HEK293 (cell line): ENCODE results near the gene NMNAT1.
A peak's percentile ranks its signal among the peaks of the same experiment; 100 is the strongest.
"Not testable (repeated sequence)": the region's sequence is repeated elsewhere in the genome, so short reads cannot be mapped to it uniquely, and the experiment has no call there.

Experiments used
- CTCF ChIA-PET: fragments of 350-600 bp; formaldehyde crosslinking; extraction: SDS; loops from one replicate; lab custom pipeline; 2021; ENCODE audit warnings: antibody characterized with exemption; lab: Yijun Ruan, JAX
- POLR2A ChIA-PET: fragments of 300-600 bp; formaldehyde crosslinking; extraction: SDS; loops from one replicate; lab custom pipeline; 2020; ENCODE audit warnings: antibody characterized with exemption, inconsistent platforms; lab: Yijun Ruan, JAX
- H3K27ac ChIP-seq: fragments of 200-500 bp; sonication (Bioruptor generic); 2 replicates; pipeline ENCODE4 v1.5.1; 2014; ENCODE audit warnings: low read depth, low read length, control low read depth, inconsistent platforms; ENCODE audit errors: extremely low read depth
- H3K36me3 ChIP-seq, 2 experiments: fragments of 200-500 bp in 1 of 2; sonication (Bioruptor generic) in 1 of 2; 1 replicate in 1 of 2; 2 replicates in 1 of 2; pipeline ENCODE4 v1.5.1; 2014 to 2017; ENCODE audit warnings: inconsistent platforms in 2 of 2, low read length in 2 of 2; ENCODE audit not compliant: control insufficient read depth in 2 of 2, insufficient read depth in 1 of 2
- H3K4me1 ChIP-seq: fragments of 200-500 bp; sonication (Bioruptor generic); 2 replicates; pipeline ENCODE4 v1.5.1; 2014; ENCODE audit warnings: mild to moderate bottlenecking, low read length, inconsistent platforms; ENCODE audit not compliant: control insufficient read depth, insufficient read depth
- H3K4me3 ChIP-seq: 2 replicates; pipeline ENCODE4 v1.5.1; 2011; ENCODE audit warnings: low read depth, mild to moderate bottlenecking, control low read depth, low read length, moderate library complexity
- H3K9me3 ChIP-seq: fragments of 200-500 bp; sonication (Bioruptor generic); 2 replicates; pipeline ENCODE4 v1.5.1; 2014; ENCODE audit warnings: low read depth, low read length, inconsistent platforms; ENCODE audit not compliant: control insufficient read depth, insufficient read depth
- HOXC10 ChIP-seq: sonication (generic); formaldehyde crosslinking; IDR thresholded peaks from 2 replicates; pipeline ENCODE4 v1.8.1; 2023; ENCODE audit warnings: mild to moderate bottlenecking, missing genetic modification reagents
- PRDM1 ChIP-seq: fragments of 450-650 bp; formaldehyde crosslinking; IDR thresholded peaks from 2 replicates; pipeline ENCODE4; 2016; ENCODE audit warnings: missing biosample characterization, missing genetic modification characterization
- REPIN1 ChIP-seq: fragments of 450-650 bp; formaldehyde crosslinking; IDR thresholded peaks from 2 replicates; pipeline ENCODE4 v1.5.1; 2017; ENCODE audit warnings: missing biosample characterization, missing genetic modification characterization, low read depth
- SCRT1 ChIP-seq: fragments of 450-650 bp; formaldehyde crosslinking; IDR thresholded peaks from 2 replicates; pipeline ENCODE4 v1.5.1; 2016; ENCODE audit warnings: missing biosample characterization, missing genetic modification characterization, borderline replicate concordance
- SP7 ChIP-seq: fragments of 450-650 bp; formaldehyde crosslinking; IDR thresholded peaks from 2 replicates; pipeline ENCODE4 v1.5.1; 2016; ENCODE audit warnings: missing biosample characterization, missing genetic modification characterization
- YY1 ChIP-seq: fragments of 450-650 bp; formaldehyde crosslinking; IDR thresholded peaks from 2 replicates; pipeline ENCODE4 v1.5.1; 2018; ENCODE audit warnings: missing biosample characterization, missing genetic modification characterization
- ZBTB17 ChIP-seq: fragments of 450-650 bp; formaldehyde crosslinking; IDR thresholded peaks from 2 replicates; pipeline ENCODE4 v1.5.1; 2016; ENCODE audit warnings: missing biosample characterization, missing genetic modification characterization
- ZBTB20 ChIP-seq: fragments of 450-650 bp; formaldehyde crosslinking; IDR thresholded peaks from 2 replicates; pipeline ENCODE4 v1.5.1; 2016; ENCODE audit warnings: missing biosample characterization, missing genetic modification characterization
- ZBTB8A ChIP-seq: fragments of 450-650 bp; formaldehyde crosslinking; IDR thresholded peaks from 2 replicates; pipeline ENCODE4 v1.5.1; 2016; ENCODE audit warnings: missing biosample characterization, missing genetic modification characterization
- ZFHX2 ChIP-seq: fragments of 450-650 bp; formaldehyde crosslinking; conservative IDR thresholded peaks from 2 replicates; pipeline ENCODE4 v1.5.1; 2016; ENCODE audit warnings: missing biosample characterization, missing genetic modification characterization
- ZNF10 ChIP-seq: fragments of 450-650 bp; formaldehyde crosslinking; IDR thresholded peaks from 2 replicates; pipeline ENCODE4 v1.5.1; 2017; ENCODE audit warnings: missing biosample characterization, missing genetic modification characterization
- ZNF121 ChIP-seq: fragments of 450-650 bp; formaldehyde crosslinking; IDR thresholded peaks from 2 replicates; pipeline ENCODE4 v1.5.1; 2016; ENCODE audit warnings: missing biosample characterization, missing genetic modification characterization
- ZNF140 ChIP-seq: fragments of 450-650 bp; formaldehyde crosslinking; IDR thresholded peaks from 2 replicates; pipeline ENCODE4 v1.5.1; 2016; ENCODE audit warnings: missing biosample characterization, missing genetic modification characterization
- ZNF341 ChIP-seq: fragments of 450-650 bp; formaldehyde crosslinking; IDR thresholded peaks from 2 replicates; pipeline ENCODE4; 2016; ENCODE audit warnings: low read depth, missing biosample characterization, missing genetic modification characterization
- ZNF610 ChIP-seq: fragments of 450-650 bp; formaldehyde crosslinking; IDR thresholded peaks from 2 replicates; pipeline ENCODE4 v1.5.1; 2016; ENCODE audit warnings: missing biosample characterization, missing genetic modification characterization, borderline replicate concordance
- ZNF664 ChIP-seq: fragments of 450-650 bp; formaldehyde crosslinking; IDR thresholded peaks from 2 replicates; pipeline ENCODE4 v1.5.1; 2016; ENCODE audit warnings: missing biosample characterization, missing genetic modification characterization
- ZNF707 ChIP-seq: fragments of 450-650 bp; formaldehyde crosslinking; IDR thresholded peaks from 2 replicates; pipeline ENCODE4 v1.5.1; 2016; ENCODE audit warnings: missing biosample characterization, missing genetic modification characterization
- ZNF791 ChIP-seq: fragments of 450-650 bp; formaldehyde crosslinking; IDR thresholded peaks from 2 replicates; pipeline ENCODE4 v1.5.1; 2016; ENCODE audit warnings: missing biosample characterization, missing genetic modification characterization
- TF ChIP-seq, protein P1 (sequence below): fragments of 450-650 bp; formaldehyde crosslinking; IDR thresholded peaks from 2 replicates; pipeline ENCODE4 v1.5.0; 2017; ENCODE audit warnings: missing biosample characterization, missing genetic modification characterization, borderline replicate concordance
- TF ChIP-seq, protein P2 (sequence below): fragments of 450-650 bp; formaldehyde crosslinking; IDR thresholded peaks from 2 replicates; pipeline ENCODE4 v1.5.1; 2016; ENCODE audit warnings: missing biosample characterization, missing genetic modification characterization
- TF ChIP-seq, protein P3 (sequence below): fragments of 450-650 bp; formaldehyde crosslinking; IDR thresholded peaks from 2 replicates; pipeline ENCODE4 v1.5.1; 2016; ENCODE audit warnings: missing biosample characterization, missing genetic modification characterization

NMNAT1 gene

DNA sequence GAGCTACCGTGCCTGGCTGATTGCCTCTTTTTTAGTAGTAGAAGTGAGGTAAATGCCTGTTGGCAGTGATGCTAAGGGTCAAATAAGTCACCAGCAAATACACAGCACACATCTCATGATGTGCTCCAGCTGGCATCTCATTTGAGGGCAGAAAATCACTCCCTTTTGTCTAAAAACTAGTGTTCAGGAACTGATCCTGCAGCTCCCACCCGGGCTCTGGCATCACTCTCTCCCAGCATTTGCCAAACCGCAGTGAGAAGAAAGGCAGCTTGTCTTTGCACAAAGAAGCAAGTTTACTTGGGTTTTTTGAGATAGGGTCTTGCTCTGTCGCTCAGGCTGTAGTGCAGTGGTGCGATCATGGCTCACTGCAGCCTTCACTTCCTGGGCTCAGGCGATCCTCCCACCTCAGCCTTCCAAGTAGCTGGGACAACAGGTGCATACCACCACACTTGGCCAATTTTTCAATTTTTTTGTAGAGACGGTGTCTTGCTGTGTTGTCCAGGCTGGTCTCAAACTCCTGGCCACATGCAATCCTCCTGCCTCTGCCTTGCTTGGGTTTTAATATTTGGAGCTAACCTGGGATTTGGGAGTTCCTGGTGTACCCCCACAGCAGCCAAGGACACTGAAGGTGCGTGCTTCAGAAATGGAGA is 57.9 kb downstream of the NMNAT1 start:
- TF ChIP-seq ZNF707 (tag by site-specific recombination) (no peak), ZNF341 (tag by site-specific recombination) (no peak), ZNF664 (tag by site-specific recombination) (no peak), ZFHX2 (tag by site-specific recombination) (no peak), ZNF121 (peak; percentile 70; the same call in 1 of the 2 replicates)
- CTCF ChIA-PET: interaction anchor here (0.6 to 0.7 kb wide), 2 partner anchors 74 to 426 kb away, joined by 3 to 4 read pairs; no protein-coding TSS in a partner anchor
- POLR2A ChIA-PET: no interaction called here
- H3K27ac ChIP-seq: no peak overlapping the region
- no peak overlapping the region for H3K4me3 ChIP-seq
- H3K9me3 ChIP-seq: no peaks in the 10 kb centered on the region
- H3K4me1 ChIP-seq: no peaks in the 10 kb centered on the region
- no peaks in the 10 kb centered on the region for H3K36me3 ChIP-seq

DNA sequence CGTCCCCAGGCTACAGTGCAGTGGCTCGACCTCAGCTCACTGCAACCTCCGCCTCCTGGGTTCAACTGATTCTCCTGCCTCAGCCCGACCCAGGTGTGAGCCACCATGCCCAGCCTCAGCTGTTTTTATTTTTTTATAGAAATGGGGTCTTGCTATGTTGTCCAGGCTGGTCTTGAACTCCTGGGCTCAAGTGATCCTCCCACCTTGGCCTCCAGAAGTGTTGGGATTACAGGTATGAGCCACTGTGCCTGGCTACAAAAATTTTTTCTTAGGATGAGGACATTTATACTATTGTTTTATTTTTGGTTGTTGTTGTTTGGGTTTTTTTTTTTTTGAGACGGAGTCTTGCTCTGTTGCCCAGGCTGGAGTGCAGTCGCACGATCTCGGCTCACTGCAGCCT is 62.0 kb downstream of the NMNAT1 start:
- H3K27ac ChIP-seq, H3K9me3 ChIP-seq, H3K4me3 ChIP-seq, CTCF ChIA-PET, POLR2A ChIA-PET, H3K4me1 ChIP-seq, H3K36me3 ChIP-seq: not testable (repeated sequence)
- peak; percentile 72 for TF ChIP-seq ZNF121

DNA sequence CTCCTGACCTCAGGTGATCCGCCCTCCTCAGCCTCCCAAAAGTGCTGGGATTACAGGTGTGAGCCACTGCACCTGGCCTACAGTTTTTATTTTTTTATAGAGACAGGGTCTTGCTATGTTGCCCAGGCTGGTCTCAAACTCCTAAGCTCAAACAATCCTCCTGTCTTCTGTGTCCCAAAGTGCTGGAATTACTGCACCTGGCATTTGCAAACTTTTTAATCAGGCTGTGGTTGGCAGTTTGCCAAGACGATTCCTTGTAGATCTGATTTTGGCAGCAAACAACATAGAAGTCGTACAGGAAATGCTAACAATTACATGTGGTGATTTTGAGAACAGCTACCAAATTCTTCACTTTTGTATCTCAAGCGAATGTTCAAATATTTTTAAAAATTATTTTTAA is 63.9 kb downstream of the NMNAT1 start:
- Histone ChIP-seq H3K4me3 (no peak overlapping the region), H3K4me1 (no peaks in the 10 kb centered on the region), H3K27ac (no peak overlapping the region), H3K9me3 (no peaks in the 10 kb centered on the region), H3K36me3 (no peaks in the 10 kb centered on the region; a peak in 1 of 3 replicates)
- ChIA-PET CTCF (interaction anchor here (1.4 kb wide), 1 partner anchor 57 kb away, joined by 4 read pairs; no protein-coding TSS in a partner anchor), POLR2A (no interaction called here)
- TF ChIP-seq ZBTB17 (tag by site-specific recombination) (no peak), ZNF10 (0 out of 2 replicates have a peak, but pooled peaks have one; percentile 39), ZNF121 (peak; percentile 85)

DNA sequence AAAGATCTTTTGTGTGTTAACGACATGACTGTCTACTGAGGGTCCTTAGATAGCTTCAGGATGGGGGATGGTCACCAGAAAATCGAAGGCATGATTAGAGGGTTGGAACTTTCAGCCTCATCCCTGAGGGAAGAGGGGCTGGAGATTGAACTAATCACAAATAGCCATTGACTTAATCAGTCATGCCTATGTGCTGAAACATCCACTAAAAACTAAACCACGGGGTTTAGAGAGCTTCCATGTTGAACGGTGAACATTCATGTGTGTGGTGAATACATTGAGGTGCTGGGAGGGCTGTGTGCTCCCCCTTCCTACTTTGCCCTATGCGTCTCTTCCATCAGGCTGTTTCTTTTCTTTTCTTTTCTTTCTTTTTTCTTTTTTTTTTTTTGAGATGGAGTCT is 70.7 kb downstream of the NMNAT1 start:
- CTCF ChIA-PET: no interaction called here
- POLR2A ChIA-PET: interaction anchor here (0.6 kb wide), 1 partner anchor 21 kb away, joined by 3 read pairs; no protein-coding TSS in a partner anchor
- Histone ChIP-seq H3K36me3 (no peaks in the 10 kb centered on the region; a peak in 1 of 3 replicates), H3K4me3 (no peak overlapping the region), H3K9me3 (no peaks in the 10 kb centered on the region), H3K27ac (no peak overlapping the region), H3K4me1 (no peaks in the 10 kb centered on the region)
- TF ChIP-seq PRDM1: no peak
- TF ChIP-seq ZNF791 (tag by site-specific recombination): no peak
- TF ChIP-seq, protein P1, sequence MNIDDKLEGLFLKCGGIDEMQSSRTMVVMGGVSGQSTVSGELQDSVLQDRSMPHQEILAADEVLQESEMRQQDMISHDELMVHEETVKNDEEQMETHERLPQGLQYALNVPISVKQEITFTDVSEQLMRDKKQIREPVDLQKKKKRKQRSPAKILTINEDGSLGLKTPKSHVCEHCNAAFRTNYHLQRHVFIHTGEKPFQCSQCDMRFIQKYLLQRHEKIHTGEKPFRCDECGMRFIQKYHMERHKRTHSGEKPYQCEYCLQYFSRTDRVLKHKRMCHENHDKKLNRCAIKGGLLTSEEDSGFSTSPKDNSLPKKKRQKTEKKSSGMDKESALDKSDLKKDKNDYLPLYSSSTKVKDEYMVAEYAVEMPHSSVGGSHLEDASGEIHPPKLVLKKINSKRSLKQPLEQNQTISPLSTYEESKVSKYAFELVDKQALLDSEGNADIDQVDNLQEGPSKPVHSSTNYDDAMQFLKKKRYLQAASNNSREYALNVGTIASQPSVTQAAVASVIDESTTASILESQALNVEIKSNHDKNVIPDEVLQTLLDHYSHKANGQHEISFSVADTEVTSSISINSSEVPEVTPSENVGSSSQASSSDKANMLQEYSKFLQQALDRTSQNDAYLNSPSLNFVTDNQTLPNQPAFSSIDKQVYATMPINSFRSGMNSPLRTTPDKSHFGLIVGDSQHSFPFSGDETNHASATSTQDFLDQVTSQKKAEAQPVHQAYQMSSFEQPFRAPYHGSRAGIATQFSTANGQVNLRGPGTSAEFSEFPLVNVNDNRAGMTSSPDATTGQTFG: no peak
- TF ChIP-seq ZBTB8A (tag by site-specific recombination): no peak
- no peak for TF ChIP-seq ZBTB20 (tag by site-specific recombination)
- no peak for TF ChIP-seq ZNF140 (tag by site-specific recombination)
- no peak for TF ChIP-seq YY1 (tag by site-specific recombination)
- TF ChIP-seq REPIN1 (tag by site-specific recombination): no peak
- TF ChIP-seq HOXC10: no peak
- no peak for TF ChIP-seq ZNF610
- TF ChIP-seq, protein P2, sequence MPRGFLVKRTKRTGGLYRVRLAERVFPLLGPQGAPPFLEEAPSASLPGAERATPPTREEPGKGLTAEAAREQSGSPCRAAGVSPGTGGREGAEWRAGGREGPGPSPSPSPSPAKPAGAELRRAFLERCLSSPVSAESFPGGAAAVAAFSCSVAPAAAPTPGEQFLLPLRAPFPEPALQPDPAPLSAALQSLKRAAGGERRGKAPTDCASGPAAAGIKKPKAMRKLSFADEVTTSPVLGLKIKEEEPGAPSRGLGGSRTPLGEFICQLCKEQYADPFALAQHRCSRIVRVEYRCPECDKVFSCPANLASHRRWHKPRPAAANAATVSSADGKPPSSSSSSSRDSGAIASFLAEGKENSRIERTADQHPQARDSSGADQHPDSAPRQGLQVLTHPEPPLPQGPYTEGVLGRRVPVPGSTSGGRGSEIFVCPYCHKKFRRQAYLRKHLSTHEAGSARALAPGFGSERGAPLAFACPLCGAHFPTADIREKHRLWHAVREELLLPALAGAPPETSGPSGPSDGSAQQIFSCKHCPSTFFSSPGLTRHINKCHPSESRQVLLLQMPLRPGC (tag by site-specific recombination): no peak
- TF ChIP-seq SP7 (tag by site-specific recombination): no peak
- no peak for TF ChIP-seq SCRT1 (tag by site-specific recombination)
- TF ChIP-seq, protein P3, sequence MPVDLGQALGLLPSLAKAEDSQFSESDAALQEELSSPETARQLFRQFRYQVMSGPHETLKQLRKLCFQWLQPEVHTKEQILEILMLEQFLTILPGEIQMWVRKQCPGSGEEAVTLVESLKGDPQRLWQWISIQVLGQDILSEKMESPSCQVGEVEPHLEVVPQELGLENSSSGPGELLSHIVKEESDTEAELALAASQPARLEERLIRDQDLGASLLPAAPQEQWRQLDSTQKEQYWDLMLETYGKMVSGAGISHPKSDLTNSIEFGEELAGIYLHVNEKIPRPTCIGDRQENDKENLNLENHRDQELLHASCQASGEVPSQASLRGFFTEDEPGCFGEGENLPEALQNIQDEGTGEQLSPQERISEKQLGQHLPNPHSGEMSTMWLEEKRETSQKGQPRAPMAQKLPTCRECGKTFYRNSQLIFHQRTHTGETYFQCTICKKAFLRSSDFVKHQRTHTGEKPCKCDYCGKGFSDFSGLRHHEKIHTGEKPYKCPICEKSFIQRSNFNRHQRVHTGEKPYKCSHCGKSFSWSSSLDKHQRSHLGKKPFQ (tag by site-specific recombination): no peak
